WERI-Rb-1 (cell line): ENCODE results near the gene PM20D1.

ENCODE experiments used
- DNase-seq: peaks from one replicate; pipeline ENCODE4 v3.0.0-alpha.2; 2020
- H3K27ac ChIP-seq: fragments of 250-450 bp; sonication (Bioruptor Pico); 2 replicates; pipeline ENCODE4 v1.5.1; 2020; ENCODE audit warnings: mild to moderate bottlenecking, moderate library complexity
- H3K27me3 ChIP-seq: fragments of 250-450 bp; sonication (Bioruptor Pico); 2 replicates; pipeline ENCODE4 v1.5.1; 2021; ENCODE audit warnings: mild to moderate bottlenecking, low read depth, moderate library complexity; ENCODE audit not compliant: insufficient read depth, severe bottlenecking
- H3K36me3 ChIP-seq: fragments of 250-450 bp; sonication (Bioruptor Pico); 2 replicates; pipeline ENCODE4 v1.5.1; 2020; ENCODE audit warnings: mild to moderate bottlenecking, moderate library complexity
- H3K4me3 ChIP-seq: 2 replicates; pipeline ENCODE4 v1.5.1; 2011; ENCODE audit warnings: low read depth, mild to moderate bottlenecking, control low read depth, low read length
- H3K9me3 ChIP-seq: fragments of 250-450 bp; sonication (Bioruptor Pico); 2 replicates; pipeline ENCODE4 v1.5.1; 2021; ENCODE audit warnings: mild to moderate bottlenecking, moderate library complexity; ENCODE audit not compliant: severe bottlenecking
- CTCF ChIP-seq: IDR thresholded peaks from 2 replicates; pipeline ENCODE4 v1.5.1; 2011; ENCODE audit warnings: low read depth, mild to moderate bottlenecking, control low read depth, inconsistent platforms, low read length

Gene PM20D1

GRCh38 chr1:205800427-205800826 lies 49.5 kb downstream of the PM20D1 start:
- no peak for DNase-seq
- Histone ChIP-seq H3K27me3 (no peaks in the 10 kb centered on the region), H3K9me3 (no peaks in the 10 kb centered on the region), H3K27ac (no peak overlapping the region), H3K36me3 (peaks cover 66% of the 10 kb centered on the region), H3K4me3 (no peak overlapping the region)
- TF ChIP-seq CTCF: no peak

DNA sequence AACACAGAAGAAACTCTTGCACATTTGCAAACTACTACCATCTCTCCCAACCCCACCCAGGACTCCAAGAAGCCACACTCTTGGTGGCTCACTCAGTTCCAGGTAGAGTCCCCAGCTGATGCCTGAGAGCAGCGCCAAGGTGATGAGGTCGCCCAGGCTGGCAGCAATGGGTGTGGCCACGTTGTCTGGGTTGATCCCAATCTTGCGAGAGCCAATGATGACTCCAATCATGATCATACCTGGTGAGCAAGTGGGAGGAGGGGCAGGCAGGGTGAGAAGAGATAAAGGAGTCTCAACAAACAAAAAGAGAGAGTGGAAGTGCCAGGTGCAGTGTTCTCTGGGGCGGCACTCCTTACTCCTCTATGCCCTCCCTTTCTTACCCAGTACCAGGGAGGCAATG lies 51.4 kb downstream of the PM20D1 start:
- H3K9me3 ChIP-seq: no peaks in the 10 kb centered on the region
- H3K27ac ChIP-seq: no peak overlapping the region
- no peak for TF ChIP-seq CTCF
- no peak overlapping the region for H3K4me3 ChIP-seq
- H3K36me3 ChIP-seq: peaks cover 64% of the 10 kb centered on the region
- H3K27me3 ChIP-seq: no peaks in the 10 kb centered on the region
- DNase-seq: no peak

- H3K27ac ChIP-seq: no peak overlapping the region
- no peak for TF ChIP-seq CTCF
- H3K9me3 ChIP-seq: no peaks in the 10 kb centered on the region
- H3K36me3 ChIP-seq: peaks cover 74% of the 10 kb centered on the region
- DNase-seq: no peak
- no peaks in the 10 kb centered on the region for H3K27me3 ChIP-seq
- H3K4me3 ChIP-seq: no peak overlapping the region
Measured at GRCh38 chr1:205797168-205797567, 52.8 kb downstream of the PM20D1 start.

DNA sequence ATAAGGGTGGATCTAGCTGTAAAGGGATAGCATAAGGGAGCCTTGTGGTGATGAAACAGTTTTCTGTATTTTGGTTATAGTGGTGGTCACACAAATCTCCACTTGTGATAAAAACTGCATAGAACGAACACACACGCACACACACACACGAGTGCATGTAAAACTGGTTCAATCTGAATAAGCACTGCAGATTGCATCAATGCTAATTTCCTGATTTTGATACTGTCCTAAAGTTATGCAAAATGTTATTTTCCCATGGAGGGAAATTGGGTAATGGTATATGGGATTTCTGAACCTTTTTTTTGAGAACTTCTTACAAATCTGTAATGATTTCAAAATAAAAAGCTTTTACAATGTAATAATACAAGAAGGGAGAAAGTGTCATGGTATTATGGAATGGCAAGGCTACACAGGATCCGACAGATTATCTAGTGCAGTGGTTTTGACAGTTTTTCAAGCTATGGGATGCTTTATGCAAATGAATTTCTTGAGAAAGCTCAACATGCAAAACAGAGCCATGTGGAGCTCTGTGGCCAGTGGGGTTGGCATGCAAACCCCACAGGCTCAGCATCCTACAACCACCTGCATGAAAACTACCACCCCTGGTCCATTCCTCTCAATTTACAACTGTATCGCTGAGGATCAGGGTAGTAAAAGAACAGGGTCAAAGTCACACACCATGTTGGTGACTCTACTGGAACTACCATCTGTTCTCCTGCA lies 55.8 kb downstream of the PM20D1 start:
- H3K27ac ChIP-seq: no peak overlapping the region
- H3K36me3 ChIP-seq: peaks cover 79% of the 10 kb centered on the region
- H3K27me3 ChIP-seq: no peaks in the 10 kb centered on the region
- no peak overlapping the region for H3K4me3 ChIP-seq
- no peaks in the 10 kb centered on the region for H3K9me3 ChIP-seq
- no peak for DNase-seq
- TF ChIP-seq CTCF: no peak

DNA sequence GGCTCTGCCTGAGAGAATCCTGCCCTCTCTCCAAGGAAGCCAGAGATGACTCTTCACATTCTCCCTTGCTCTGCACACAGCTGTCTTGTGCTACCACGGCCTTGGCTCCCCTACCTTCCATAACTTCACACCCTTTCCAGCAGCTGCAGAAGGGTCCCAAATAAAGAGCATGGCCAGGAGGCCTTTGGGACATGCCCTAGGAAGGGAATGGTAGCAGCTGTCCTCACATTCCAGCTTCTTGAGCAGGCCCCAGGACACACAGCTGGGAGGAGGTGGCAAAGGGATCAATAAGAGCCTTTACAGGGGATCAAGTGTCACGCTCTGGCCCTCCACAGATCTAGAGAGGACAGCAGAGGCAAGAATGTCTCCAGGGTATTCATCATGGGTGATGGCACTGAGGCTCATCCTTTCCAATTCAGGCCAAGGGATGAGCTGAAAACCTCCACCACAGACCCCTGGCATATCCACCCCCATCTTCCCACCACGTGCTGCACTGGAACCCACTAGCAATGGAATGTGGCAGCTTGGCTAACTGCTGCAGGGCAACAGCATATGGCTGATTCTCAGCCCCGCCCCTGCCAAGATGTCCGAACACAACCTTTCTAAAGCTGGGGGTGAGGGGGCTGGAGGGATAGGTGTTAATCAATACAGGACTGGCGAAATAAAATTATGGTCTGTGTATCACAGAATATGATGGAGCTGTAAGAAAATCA lies 56.8 kb downstream of the PM20D1 start:
- peaks cover 68% of the 10 kb centered on the region for H3K36me3 ChIP-seq
- no peaks in the 10 kb centered on the region for H3K27me3 ChIP-seq
- TF ChIP-seq CTCF: no peak
- peak overlapping the region; percentile 8; the same call in 1 of the 2 replicates for H3K27ac ChIP-seq
- H3K4me3 ChIP-seq: no peak overlapping the region
- H3K9me3 ChIP-seq: no peaks in the 10 kb centered on the region
- peak; percentile 56 for DNase-seq
